HG02981 (cell line): Measurements from ENCODE around the gene DDX25.
"Not testable (repeated sequence)": the region's sequence is repeated elsewhere in the genome, so short reads cannot be mapped to it uniquely, and the experiment has no call there.

ENCODE experiments used
- ATAC-seq: cut with Tn5 transposase; IDR thresholded peaks from one replicate; pipeline ENCODE4 v1.9.1; 2021; ENCODE audit warnings: mild to moderate bottlenecking, moderate library complexity; ENCODE audit not compliant: unreplicated experiment

Gene DDX25

DNA sequence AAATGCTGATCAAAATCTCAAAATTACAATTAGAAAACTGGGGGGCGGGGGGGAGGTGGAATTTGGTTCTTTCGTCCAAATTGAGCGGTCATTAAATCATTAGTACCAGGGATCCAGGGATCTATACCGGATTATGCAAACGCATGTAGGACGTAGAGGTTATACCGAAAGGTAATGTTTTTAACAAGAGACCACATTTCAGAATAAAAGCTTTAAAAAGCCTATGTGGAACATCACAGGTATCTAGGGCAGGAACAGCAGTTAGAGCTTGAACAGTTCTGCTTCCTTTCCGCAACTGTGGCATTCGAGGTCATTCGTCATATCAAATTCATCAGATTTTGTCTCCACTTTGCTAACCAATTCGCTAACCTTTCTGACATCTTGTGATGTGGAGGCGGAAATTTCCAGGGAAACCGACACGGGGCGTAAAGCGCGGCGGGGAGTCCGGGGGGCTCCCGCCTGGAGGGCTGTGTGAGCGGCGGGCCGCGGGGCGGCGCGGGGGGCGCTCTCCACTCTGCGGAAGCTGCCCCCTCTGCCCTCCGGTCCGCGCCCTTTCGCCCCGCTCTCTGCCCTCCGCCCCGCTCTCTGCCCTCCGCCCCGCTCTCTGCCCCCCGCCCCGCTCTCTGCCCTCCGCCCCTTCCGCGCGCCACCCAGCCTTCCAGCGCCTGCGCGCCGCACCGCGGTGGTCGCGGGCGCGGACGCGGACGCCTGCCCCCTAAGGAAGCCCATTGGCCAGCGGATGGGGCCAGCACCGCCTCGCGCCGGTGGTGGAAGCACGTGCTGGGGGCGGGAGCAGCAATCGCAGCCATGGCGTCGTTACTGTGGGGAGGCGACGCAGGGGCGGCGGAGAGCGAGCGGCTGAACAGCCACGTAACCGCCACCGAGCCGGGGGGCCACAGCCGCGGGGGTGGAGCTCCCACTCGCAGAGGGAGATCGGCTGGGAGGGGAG is at the start of gene DDX25:
Gene DDX25, plus strand, starts transcription at position 798 of the 949 bp plus-strand sequence. Its CDS starts 10 bp downstream, at position 808.
- ATAC-seq = no peak

DNA sequence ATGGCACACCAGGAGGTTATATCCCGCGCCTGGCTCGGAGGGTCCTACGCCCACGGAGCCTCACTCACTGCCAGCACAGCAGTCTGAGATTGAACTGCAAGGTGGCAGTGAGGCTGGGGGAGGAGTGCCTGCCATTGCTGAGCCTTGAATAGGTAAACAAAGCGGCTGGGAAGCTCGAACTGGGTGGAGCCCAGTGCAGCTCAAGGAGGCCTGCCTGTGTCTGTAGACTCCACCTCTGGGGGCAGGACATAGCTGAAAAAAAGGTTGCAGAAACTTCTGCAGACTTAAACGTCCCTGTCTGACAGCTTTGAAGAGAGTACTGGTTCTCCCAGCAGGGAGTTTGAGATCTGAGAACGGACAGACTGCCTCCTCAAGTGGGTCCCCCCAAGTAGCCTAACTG is 46.6 kb upstream of the DDX25 start:
- not testable (repeated sequence) for ATAC-seq

GRCh38 chr11:125862786-125863185 is 41.5 kb upstream of the DDX25 start:
- ATAC-seq = not testable (repeated sequence)

DNA sequence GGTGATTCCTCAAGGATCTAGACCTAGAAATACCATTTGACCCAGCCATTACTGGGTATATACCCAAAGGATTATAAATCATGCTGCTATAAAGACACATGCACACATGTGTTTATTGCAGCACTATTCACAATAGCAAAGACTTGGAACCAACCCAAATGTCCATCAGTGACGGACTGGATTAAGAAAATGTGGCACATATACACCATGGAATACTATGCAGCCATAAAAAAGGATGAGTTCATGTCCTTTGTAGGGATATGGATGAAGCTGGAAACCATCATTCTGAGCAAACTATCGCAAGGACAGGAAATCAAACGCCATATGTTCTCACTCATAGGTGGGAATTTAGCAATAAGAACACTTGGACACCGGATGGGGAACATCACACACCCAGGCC is 39.0 kb upstream of the DDX25 start:
- ATAC-seq = not testable (repeated sequence)

- ATAC-seq = no peak
Measured at GRCh38 chr11:125869521-125869920, 34.8 kb upstream of the DDX25 start.

DNA sequence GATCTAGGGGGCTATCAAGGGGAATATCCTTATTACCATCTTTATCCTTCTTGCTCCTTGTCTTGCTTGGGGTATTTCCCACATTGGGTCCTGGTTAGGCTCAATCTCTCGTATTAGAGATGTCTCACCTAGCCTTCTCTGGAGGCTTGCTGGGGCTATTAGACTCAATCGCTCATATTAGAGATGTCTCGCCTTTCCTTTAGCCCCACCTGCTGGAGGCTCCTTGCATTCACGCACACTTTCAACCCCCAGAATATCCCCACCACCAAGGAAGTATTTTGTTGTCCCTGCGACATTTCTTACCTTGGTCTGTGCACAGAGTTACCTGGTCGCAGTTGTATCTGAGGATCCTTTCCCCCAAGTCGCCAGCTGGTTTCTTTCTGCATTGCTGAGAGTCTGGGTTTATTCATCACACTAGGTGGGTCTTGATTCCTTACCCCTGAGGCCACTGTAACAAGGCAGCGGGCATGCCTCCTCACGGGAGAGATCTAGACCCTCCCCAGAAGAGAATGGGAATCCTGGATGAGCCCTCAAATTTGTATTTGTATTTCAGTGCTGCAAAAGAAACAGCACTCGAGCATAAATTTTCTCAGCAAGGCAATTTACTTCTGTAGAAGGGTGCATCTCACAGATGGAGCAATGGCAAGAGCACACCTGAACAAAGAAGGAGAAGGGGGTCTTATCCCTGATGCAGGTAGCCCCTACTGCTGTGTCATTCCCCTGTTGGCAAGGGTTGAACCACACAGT is 32.7 kb upstream of the DDX25 start:
- no peak for ATAC-seq

- no peak for ATAC-seq
Measured at GRCh38 chr11:125872138-125872491, 32.2 kb upstream of the DDX25 start.

DNA sequence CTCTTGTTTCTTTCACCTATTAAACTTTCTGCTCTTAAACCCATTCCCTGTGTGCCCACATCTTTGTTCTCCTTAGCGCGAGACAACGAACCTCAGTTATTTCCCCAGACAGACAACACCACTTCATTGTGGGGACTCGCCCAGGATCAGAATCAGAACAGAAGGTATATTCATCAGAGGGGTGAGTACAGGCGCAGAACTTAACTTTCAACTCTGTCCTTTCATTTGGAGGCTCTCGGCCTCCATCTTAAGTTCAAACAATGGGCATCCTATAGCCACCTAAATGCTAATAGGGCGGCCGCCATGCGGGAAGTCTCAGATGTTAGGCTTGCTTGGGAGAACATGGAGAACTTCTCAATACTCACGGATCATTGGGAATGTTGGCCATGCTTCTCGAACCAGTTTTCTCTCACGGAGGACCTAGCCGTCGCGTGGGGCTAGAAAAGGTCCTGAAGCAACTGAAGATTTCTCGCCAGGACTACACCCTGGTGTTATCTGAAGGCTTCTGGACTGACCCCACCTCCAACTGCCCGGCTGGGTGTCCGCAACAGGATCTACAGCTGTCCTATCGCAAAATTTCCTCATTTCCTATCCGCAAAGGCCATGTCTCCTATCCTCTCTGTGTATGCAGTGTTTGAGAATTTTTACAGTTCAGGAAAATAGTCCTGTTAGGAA is 30.3 kb upstream of the DDX25 start:
- ATAC-seq = no peak

DNA sequence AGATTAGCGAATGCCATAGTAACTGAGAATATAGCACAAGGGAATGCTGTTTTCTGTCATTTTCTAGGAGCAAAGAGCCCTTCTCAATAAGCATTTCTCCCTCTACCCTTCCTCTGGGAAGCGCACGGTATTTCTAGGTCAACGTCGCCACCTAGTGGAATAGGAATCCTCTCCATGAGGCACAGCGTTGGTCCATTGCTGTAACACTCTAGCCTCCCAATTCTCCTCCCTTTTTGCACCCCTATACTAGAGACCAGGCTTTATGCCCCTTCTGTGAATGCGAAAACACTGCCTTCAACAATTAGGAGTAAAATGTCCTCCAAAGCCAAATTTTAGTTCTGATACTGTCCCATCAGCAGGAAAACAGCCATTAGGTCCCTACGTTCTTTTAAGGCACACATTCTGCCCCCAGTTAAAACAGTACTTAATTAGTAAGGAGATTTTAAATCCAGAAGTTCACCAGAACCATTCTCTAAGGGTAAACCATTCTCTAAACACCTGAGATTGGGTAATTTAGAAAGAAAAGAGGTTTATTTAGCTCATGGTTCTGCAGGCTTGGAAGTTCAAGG is 29.7 kb upstream of the DDX25 start:
- peak; percentile 77 for ATAC-seq

GRCh38 chr11:125881291-125881690 is 23.0 kb upstream of the DDX25 start:
- no peak for ATAC-seq

DNA sequence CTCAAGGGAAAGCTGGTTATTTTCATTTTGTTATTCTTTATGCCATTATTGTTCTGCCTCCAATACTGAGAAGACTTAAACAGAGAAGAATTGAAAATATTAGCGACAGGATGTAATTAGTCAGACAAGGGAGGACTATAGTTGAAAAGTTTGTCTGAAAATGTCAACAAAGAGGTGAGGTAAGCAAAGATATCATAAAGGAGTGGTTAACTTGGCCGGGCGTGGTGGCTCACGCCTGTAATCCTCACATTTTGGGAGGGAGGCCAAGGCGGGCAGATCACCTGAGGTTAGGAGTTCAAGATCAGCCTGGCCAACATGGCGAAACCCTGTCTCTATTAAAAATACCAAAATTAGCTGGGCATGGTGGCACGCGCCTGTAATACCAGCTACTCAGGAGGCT is 20.9 kb upstream of the DDX25 start:
- ATAC-seq = no peak

DNA sequence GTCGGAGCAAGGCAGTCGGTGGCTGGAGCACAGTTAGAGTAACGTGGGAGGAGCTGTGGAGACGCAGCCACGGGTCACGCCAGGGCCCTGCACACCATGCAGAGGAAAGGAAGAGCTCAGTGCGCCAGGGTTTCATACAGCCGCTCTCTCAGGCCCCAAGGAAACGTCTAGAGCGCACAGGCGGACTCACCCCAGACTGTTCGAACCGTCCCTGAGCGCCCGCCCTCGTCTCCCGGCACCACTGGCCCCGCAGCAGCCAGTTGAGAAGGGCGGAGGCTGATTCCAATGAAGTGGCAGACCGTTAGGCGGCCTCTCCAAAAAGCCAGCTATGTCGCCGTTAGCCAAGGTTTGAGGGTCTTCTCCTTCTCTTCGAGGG is 17.3 kb upstream of the DDX25 start:
- ATAC-seq = peak; percentile 21

DNA sequence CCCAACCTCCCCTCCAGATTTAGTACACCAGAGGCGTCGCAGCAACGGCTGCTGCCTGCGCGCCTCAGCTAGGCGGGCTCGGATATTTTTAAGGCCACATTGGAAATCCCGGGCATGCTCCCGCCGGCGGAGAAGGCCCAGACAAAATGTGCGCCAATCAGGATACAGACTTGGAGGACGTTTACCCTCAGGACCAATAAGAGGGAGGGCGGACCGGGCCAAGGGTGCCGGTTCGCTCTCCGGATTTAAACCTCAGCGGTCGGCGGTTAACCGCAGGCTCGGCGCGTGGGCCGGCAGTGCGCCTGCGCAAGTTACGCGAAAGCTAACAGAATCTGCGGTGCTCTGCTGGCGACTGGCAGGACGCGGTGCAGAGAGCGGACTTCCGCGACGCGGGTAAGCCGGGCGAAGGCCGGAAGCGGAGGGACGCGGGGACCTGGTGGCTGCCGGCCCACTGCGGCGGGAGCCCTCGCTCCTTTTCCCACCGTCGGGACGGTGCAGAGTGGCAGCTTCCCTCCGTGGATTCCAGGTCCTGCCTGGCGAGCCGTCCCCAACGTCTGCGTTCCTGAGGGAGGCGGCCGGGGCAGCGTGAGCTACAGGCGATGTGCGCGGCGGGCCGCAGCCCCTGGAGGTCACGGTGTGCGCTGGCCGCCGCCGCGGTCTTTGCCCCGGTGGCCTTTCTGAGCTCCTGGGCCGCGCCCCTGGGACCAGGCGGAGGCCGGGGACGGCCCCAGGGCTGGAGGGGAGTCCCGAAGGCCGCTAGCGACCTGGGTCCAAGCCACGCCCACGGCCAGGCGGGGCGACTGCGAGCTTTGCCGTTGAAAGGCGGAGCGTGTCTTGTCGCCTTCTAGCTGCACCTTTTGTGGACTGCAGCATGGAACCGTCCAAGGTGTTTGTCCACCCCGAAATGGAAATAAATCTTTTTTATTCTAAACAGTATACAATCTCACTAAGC is 16.7 kb upstream of the DDX25 start, which contains the start of gene HYLS1:
Gene HYLS1, plus strand, starts transcription at position 296 of the 952 bp plus-strand sequence. CDS start 11,701 bp downstream, outside the sequence.
- ATAC-seq = peak; percentile 84

DNA sequence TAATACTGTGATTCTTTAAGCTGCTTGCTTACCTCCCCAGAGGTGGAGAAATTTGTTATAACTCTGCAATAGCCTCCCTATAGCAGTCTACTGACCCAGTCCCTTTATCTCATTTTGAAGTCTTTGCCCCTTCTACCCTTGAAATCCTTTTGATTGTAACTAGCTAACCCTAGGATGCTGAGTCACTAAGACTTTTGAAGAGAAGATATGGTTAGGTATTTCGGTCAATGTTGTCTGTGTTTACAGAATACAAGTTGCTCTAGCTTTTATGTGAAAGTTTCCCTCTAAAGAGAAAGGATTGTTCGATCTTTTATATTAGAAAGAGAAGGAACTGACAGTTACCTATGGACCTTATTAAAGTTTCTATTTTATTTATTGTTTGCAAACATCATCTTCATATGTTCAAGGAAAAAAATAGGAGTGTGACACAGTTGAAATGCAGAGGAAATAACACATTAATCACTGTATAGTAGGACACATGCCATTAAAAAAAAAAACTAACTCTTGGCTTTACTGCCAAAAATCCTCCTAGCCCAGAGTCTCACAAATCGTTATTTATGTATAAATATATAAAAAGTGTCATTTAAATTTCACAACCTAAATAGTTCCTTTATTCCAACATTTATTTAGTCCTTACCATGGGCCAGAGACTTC is 13.7 kb upstream of the DDX25 start:
- no peak for ATAC-seq

DNA sequence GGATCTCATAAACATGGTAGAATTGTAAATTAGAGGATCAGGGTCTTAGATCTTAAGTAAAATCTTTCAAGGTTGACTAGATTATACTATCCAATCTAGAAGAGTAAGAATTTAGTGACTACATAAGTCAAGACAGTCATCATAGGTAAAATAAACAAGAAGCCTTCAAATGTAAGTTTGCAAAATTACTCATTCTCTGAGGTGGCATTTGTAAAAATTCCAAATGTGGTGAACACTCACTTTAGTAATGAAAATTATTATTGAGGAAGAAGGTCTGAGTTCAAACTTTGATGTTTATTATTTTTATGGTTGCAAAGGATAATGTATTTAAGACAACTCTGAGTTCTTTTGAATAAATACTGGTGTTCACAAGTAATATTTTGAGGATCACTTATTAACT is 12.2 kb upstream of the DDX25 start:
- ATAC-seq = no peak

DNA sequence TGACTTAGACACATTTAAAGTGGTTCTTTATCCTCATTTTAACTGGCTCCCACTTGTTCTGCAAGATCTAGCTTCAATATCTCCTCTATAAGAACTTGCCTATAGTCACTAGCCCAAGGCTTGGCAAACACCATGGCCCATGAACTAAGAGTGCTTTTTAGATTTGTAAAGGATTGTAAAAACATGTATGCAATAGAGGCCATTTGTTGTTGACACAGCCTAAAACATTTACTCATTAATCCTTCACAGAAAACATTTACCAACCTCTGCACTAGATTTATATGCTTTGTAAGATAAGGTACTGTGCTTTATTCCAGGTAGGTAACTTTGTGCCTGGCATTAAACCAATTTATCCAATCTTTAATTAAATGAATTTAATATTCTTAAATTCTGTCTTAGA is 11.3 kb upstream of the DDX25 start:
- no peak for ATAC-seq

DNA sequence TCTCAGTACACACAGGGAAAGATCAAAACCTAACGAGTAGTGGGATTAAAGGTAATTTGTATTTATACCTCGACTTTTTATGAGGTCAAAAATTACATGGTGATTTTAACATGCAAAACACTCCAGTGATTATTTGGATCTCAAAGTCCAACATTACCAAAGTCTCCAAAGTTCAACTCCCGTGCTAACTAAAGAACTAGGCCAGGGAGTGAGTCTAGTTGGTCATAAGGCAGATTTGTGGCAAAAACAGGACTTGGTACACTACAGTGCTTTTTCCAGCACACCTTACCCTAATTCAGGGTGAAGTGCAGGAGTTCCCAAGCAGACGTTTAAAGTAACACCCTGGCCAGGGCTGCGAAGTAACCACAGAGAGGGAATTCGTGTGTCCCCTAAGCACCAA is 2.4 kb upstream of the DDX25 start:
- ATAC-seq = no peak

DNA sequence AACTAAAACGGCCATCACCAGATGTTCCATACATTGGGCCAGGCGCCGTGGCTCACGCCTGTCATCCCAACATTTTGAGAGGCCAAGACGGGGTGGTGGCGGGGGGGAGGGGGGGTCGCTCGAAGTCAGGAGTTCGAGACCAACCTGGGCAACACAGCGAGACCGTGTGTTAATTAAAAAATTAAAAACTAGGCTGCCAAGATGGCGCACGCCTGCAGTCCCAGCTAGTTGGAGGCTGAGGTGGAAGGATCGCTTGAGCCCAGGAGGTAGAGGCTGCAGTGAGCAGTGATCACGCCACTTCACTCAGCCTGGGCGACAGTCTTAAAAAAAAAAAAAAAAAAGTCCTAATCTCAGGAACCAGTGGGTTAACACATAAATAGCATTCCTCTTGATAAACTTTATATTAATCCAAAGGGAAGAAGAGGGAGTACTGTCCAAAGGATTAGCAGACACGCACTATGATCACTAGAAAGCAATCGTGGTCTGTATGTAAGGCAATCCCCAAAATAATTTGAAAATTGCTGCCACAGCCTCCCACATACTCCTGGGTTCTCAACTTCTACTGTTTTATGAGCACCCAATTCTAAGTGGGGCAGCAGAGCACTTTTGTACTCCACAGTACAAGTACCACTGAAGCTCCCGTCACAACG is 1.9 kb upstream of the DDX25 start:
- no peak for ATAC-seq
